ENCODE results near the gene PPIP5K1.
"Not testable (repeated sequence)": the region's sequence is repeated elsewhere in the genome, so short reads cannot be mapped to it uniquely, and the experiment has no call there.

Gene PPIP5K1

DNA sequence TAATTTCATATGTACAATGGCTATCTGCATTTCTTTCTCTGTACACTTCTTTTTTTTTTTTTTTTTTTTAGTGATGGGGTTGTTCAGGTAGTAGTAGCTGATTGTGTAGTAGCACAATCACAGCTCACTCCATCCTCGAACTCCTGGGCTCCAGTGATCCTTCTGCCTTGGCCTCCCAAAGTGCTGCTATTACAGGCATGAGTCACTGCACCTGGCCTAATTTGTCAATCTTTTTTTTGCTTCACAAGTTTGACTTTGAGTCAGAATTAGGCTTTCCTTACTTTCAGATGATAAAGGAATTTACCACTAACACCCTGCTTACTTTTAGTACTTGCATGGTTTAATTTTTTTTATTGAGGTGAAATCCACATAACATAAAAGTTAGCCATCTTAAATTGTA, 44.6 kb downstream of the PPIP5K1 start:
- no peak for DNase-seq (ENCODE audit: low read depth in 2 of 2)

DNA sequence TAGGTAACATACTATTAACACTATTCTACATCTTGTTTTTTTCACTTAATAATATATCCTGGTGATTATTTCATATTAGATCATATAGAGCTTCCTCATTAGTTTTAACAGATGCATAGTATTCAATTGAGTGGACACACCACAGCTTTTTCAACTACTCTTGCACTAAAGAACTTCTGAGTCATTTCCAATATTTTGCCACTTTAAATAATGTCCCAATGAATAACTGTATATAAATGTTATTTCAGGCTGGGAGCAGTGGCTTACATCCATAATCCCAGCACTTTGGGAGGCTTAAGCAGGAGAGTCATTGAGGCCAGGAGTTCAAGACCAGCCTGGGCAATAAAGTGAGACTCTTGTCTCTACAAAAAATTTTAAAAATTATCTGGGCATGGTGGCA, 45.7 kb downstream of the PPIP5K1 start:
- no peak for DNase-seq (ENCODE audit: low read depth in 2 of 2)

DNA sequence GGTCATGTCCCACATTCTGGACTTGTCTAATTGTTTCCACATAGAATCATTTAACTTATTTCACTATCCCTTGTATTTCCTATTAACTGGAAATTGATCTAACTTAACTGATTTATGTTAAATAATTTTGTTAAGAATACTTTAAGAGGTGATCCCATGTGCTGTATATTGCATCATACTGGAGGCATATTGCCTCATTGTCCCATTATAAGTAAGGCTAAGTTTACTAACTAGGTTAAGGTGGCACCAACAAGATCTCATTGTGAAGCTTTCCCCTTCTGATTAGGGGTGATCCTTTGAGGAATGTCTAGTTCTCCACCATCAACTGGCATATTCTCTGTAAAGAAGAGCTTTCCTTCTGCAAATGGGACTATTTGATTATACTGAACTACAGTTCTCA, 48.2 kb downstream of the PPIP5K1 start:
- DNase-seq (ENCODE audit: low read depth in 2 of 2): no peak

DNA sequence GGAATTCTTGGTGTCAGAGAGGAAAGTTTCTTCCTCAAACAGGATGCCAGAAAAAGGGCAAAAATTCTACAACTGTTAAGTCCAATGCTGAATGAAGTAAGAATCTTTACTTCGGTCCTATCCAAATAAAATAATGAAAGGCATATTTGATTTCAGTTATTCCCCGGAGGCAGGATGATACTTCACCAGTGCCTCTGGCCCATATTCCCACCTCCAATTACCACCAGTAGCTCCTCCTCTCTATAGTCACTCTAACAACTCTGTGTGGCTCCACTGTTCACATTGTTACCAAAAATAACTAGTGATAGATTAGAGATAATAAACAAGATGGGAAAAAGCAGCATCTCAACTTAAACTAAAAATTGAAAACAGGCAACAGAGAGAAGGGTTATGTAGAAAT, 51.9 kb downstream of the PPIP5K1 start:
- DNase-seq (ENCODE audit: low read depth in 2 of 2): no peak

DNA sequence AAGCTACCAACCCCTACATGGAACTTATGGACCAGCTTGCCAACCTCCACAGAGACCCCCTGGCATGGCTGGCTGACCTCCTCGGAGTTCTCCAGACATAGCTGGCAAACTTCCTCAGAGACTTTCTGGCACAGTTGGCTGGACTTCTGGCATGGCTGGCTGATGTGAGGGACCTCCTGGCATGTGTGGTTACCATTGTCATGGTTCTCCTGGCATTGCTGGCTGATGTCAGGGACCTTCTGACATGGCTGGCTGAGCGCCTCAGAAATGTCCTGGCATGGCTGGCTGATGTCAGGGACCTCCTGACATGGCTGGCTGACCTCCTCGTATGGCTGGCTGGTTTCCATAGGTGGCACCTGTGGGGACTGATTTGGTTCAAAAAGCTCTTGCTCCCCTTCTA, 55.1 kb downstream of the PPIP5K1 start:
- DNase-seq (ENCODE audit: low read depth in 2 of 2): no peak

DNA sequence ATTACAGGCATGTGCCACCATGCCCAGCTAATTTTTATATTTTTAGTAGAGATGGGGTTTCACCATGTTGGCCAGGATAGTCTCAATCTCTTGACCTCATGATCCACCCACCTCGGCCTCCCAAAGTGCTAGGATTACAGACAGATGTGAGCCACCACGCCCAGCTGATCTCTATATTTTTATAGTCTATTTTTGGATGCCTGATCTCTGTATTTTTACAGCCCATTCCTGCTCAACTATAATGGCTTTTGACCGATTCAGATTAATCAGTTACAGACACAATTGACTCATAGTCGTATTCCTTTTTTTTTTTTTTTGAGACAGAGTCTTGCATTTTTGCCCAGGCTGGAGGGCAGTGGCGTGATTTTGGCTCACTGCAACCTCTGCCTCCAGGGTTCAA, 57.2 kb downstream of the PPIP5K1 start:
- DNase-seq (ENCODE audit: low read depth in 2 of 2): not testable (repeated sequence)

DNA sequence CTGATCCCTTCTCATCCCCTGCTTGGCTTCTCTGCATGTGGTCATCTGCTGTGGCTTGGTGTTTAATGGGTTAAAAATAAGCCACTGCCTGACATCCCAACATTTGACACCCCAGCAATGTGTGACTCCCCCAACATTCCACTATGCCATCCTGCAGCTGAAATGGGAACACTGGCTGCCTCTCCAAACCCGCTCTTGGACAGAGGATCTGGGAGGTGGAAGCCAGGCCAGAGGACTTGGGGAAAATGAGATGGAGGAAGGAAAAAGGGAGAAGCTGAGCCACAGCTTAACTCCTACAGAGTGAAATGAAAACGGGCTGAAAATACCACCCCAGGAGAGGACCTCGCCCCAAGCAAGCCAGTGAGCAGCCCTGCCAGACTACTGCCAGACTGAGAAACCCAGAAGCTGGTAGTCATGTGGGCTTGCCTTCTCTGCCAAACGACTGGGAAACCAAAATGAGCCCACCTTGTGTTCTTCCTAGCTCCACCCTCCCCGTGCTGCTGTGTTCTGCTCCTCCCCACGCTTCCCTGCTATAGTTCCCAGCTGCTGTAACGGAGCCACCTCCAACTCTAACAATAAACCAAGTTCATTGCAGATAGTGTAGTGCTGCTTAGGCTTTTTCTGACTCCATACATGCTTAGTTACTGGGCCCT, 58.9 kb downstream of the PPIP5K1 start:
- DNase-seq (ENCODE audit: low read depth in 2 of 2): no peak

DNA sequence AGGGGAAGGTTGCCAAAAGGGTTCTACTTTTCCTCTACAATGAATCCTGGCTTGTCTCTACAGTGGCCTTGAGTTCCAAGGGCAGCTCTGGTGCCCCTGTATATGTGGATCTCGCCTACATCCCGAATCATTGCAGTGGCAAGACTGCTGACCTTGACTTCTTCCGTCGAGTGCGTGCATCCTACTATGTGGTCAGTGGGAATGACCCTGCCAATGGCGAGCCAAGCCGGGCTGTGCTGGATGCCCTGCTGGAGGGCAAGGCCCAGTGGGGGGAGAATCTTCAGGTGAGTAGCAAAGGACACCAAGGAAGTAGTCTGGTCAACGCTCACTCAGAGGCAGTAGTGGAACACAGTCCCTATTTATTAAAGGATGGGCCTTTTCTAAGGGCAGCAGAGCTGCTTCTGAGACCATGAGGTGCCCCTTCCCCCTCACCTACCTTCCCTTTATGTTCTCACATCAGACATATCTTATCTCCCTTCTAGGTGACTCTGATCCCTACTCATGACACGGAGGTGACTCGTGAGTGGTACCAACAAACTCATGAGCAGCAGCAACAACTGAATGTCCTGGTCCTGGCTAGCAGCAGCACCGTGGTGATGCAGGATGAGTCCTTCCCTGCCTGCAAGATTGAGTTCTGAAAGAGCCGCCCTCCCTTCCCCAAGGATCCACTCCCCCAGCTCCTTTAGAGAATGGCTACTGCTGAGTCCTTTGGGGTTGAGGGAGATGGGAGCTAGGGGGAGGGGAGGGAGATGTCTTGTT, 60.2 kb downstream of the PPIP5K1 start:
- DNase-seq (ENCODE audit: low read depth in 2 of 2): no peak

DNA sequence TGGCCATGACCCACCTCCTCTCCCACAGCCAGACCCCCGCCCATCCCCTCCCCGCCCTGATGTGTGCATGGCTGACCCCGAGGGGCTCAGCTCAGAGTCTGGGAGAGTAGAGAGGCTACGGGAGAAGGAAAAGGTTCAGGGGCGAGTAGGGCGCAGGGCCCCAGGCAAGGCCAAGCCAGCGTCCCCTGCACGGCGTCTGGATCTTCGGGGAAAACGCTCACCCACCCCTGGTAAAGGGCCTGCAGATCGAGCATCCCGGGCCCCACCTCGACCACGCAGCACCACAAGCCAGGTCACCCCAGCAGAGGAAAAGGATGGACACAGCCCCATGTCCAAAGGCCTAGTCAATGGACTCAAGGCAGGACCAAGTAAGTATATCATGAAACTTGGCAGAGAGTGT, 60.9 kb downstream of the PPIP5K1 start:
- no peak for DNase-seq (ENCODE audit: low read depth in 2 of 2)

DNA sequence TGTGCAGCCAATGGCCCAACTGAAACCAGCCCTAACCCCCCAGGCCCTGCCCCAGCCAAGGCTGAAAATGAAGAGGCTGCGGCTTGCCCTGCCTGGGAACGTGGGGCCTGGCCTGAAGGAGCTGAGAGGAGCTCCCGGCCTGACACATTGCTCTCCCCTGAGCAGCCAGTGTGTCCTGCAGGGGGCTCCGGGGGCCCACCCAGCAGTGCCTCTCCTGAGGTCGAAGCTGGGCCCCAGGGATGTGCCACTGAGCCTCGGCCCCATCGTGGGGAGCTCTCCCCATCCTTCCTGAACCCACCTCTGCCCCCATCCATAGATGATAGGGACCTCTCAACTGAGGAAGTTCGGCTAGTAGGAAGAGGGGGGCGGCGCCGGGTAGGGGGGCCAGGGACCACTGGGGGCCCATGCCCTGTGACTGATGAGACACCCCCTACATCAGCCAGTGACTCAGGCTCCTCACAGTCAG, 61.4 kb downstream of the PPIP5K1 start:
- DNase-seq (ENCODE audit: low read depth in 2 of 2): no peak

DNA sequence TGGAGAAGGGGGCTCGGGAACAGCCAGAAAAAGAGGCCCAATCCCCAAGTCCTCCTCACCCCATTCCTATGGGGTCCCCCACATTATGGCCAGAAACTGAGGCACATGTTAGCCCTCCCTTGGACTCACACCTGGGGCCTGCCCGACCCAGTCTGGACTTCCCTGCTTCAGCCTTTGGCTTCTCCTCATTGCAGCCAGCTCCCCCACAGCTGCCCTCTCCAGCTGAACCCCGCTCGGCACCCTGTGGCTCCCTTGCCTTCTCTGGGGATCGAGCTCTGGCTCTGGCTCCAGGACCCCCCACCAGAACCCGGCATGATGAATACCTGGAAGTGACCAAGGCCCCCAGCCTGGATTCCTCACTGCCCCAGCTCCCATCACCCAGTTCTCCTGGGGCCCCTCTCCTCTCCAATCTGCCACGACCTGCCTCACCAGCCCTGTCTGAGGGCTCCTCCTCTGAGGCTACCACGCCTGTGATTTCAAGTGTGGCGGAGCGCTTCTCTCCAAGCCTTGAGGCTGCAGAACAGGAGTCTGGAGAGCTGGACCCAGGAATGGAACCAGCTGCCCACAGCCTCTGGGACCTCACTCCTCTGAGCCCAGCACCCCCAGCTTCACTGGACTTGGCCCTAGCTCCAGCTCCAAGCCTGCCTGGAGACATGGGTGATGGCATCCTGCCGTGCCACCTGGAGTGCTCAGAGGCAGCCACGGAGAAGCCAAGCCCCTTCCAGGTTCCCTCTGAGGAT, 62.0 kb downstream of the PPIP5K1 start:
- no peak for DNase-seq (ENCODE audit: low read depth in 2 of 2)

DNA sequence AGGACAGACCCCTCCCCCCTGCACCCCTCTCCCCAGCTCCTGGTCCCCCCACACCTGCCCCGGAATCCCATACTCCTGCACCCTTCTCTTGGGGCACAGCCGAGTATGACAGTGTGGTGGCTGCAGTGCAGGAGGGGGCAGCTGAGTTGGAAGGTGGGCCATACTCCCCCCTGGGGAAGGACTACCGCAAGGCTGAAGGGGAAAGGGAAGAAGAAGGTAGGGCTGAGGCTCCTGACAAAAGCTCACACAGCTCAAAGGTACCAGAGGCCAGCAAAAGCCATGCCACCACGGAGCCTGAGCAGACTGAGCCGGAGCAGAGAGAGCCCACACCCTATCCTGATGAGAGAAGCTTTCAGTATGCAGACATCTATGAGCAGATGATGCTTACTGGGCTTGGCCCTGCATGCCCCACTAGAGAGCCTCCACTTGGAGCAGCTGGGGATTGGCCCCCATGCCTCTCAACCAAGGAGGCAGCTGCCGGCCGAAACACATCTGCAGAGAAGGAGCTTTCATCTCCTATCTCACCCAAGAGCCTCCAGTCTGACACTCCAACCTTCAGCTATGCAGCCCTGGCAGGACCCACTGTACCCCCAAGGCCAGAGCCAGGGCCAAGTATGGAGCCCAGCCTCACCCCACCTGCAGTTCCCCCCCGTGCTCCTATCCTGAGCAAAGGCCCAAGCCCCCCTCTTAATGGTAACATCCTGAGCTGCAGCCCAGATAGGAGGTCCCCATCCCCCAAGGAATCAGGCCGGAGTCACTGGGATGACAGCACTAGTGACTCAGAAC, 62.8 kb downstream of the PPIP5K1 start:
- no peak for DNase-seq (ENCODE audit: low read depth in 2 of 2)

DNA sequence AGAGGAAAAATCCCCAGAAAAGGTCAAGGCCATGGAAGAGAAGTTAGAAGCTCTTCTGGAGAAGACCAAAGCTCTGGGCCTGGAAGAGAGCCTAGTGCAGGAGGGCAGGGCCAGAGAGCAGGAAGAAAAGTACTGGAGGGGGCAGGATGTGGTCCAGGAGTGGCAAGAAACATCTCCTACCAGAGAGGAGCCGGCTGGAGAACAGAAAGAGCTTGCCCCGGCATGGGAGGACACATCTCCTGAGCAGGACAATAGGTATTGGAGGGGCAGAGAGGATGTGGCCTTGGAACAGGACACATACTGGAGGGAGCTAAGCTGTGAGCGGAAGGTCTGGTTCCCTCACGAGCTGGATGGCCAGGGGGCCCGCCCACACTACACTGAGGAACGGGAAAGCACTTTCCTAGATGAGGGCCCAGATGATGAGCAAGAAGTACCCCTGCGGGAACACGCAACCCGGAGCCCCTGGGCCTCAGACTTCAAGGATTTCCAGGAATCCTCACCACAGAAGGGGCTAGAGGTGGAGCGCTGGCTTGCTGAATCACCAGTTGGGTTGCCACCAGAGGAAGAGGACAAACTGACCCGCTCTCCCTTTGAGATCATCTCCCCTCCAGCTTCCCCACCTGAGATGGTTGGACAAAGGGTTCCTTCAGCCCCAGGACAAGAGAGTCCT, 63.6 kb downstream of the PPIP5K1 start:
- DNase-seq (ENCODE audit: low read depth in 2 of 2): no peak

DNA sequence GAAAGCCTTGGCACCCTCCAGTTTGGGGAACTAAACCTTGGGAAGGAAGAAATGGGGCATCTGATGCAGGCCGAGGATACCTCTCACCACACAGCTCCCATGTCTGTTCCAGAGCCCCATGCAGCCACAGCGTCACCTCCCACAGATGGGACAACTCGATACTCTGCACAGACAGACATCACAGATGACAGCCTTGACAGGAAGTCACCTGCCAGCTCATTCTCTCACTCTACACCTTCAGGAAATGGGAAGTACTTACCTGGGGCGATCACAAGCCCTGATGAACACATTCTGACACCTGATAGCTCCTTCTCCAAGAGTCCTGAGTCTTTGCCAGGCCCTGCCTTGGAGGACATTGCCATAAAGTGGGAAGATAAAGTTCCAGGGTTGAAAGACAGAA, 64.9 kb downstream of the PPIP5K1 start:
- no peak for DNase-seq (ENCODE audit: low read depth in 2 of 2)

DNA sequence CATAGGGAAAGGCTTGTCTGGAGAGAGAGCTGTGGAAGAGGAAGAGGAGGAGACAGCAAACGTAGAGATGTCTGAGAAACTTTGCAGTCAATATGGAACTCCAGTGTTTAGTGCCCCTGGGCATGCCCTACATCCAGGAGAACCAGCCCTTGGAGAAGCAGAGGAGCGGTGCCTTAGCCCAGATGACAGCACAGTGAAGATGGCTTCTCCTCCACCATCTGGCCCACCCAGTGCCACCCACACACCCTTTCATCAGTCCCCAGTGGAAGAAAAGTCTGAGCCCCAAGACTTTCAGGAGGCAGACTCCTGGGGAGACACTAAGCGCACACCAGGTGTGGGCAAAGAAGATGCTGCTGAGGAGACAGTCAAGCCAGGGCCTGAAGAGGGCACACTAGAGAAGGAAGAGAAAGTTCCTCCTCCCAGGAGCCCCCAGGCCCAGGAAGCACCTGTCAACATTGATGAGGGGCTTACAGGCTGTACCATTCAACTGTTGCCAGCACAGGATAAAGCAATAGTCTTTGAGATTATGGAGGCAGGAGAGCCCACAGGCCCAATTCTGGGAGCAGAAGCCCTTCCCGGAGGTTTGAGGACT, 65.7 kb downstream of the PPIP5K1 start:
- no peak for DNase-seq (ENCODE audit: low read depth in 2 of 2)

DNA sequence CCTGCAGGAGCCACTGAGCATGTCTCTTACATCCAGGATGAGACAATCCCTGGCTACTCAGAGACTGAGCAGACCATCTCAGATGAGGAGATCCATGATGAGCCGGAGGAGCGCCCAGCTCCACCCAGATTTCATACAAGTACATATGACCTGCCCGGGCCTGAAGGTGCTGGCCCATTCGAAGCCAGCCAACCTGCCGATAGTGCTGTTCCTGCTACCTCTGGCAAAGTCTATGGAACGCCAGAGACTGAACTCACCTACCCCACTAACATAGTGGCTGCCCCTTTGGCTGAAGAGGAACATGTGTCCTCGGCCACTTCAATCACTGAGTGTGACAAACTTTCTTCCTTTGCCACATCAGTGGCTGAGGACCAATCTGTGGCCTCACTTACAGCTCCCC, 66.4 kb downstream of the PPIP5K1 start:
- no peak for DNase-seq (ENCODE audit: low read depth in 2 of 2)

DNA sequence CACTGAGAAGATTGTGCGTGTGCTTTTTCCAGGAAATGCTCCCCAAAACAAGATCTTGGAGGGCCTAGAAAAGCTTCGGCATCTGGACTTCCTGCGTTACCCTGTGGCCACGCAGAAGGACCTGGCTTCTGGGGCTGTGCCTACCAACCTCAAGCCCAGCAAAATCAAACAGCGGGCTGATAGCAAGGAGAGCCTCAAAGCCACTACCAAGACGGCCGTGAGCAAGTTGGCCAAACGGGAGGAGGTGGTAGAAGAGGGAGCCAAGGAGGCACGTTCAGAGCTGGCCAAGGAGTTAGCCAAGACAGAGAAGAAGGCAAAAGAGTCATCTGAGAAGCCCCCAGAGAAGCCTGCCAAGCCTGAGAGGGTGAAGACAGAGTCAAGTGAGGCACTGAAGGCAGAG, 67.8 kb downstream of the PPIP5K1 start:
- no peak for DNase-seq (ENCODE audit: low read depth in 2 of 2)

DNA sequence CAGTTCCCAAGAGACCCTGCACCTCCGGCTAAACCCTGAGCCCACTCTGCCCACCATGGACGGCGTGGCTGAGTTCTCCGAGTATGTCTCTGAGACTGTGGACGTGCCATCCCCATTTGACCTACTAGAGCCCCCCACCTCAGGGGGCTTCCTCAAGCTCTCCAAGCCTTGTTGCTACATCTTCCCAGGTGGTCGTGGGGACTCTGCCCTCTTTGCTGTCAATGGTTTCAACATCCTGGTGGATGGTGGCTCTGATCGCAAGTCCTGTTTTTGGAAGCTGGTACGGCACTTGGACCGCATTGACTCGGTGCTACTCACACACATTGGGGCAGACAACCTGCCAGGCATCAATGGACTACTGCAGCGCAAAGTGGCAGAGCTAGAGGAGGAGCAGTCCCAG, 68.6 kb downstream of the PPIP5K1 start:
- DNase-seq (ENCODE audit: low read depth in 2 of 2): no peak

DNA sequence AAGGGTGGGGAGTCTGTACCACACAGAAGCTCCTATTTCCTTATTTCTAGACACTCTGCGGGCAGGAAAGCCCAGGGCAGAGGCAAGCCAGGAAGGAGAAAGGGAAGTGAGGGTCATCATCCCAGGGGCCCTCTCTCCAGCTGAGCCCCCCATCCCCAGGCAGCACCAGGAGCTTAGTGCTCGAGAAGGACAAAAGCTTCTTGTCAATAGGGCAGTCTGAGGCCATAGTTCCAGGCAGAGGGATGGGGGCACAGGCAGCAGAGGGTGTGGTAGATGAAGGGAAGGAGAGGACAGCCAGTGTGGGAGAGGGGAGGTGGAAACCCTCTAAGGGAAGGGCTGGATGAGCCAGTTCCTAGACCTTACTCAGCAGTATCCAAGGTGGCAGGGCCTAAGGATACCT, 69.9 kb downstream of the PPIP5K1 start:
- DNase-seq (ENCODE audit: low read depth in 2 of 2): no peak

DNA sequence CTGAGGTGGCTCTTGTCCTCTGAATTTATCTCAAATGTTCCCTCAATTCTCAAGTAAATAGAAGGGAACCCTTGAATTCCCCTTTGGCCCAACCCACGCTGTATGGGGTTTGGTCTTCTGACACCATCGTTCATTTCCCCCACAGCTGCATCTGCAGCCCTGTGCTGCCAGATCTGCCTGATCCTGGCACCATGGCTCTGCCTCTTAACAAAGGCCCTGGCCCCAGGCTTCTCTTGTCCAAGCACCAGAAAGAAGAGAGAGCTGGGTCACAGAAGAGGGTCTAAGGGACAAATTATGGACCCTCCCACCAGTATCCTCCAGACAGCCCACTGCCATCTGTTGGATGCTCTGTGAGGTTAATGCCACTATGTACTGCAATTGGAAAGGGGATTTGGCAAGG, 70.8 kb downstream of the PPIP5K1 start:
- DNase-seq (ENCODE audit: low read depth in 2 of 2): no peak

DNA sequence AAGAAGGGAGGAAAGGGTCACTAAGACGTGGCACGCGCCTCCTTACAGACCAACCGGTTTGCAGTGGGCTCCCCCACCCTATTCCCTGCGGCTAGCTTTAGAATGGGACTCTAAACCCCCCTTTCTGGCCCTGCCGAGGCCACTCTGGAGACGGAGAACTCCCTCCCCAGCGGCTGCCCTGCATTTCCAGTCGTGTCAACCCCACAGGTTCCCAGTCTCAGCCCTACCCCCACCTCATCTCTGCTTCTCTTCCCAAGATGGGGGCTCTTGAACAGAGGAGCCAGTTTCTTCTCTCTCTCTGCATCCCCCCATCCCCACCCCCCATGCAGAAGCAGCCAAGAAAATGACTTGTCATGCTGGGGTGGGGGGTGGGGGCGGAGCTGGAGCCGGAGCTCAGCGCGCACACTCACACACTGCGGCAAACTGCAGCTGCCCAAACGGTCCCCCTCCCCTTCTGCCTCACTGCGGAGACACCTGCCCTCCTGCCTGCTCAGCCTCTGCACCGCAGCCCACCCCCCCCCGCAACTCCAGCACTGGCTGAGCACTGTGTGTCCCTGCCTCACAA, 71.7 kb downstream of the PPIP5K1 start:
- no peak for DNase-seq (ENCODE audit: low read depth in 2 of 2)
